ENCODE data around the gene ANKS3.
"Not testable (repeated sequence)": the region's sequence is repeated elsewhere in the genome, so short reads cannot be mapped to it uniquely, and the experiment has no call there.

ANKS3 gene

GRCh38 chr16:4747906-4748681, 14.0 kb upstream of the ANKS3 start:
- H3K27ac Mint-ChIP-seq: peak overlapping the region; percentile 50
- H3K4me3 Mint-ChIP-seq: peak overlapping the region; percentile 24
- DNase-seq (ENCODE audit: low spot score in 2 of 2) (no peak), ATAC-seq (ENCODE audit: low read depth) (no peak)
- no peaks in the 10 kb centered on the region for H3K9me3 Mint-ChIP-seq
- peaks cover under 1% of the 10 kb centered on the region for H3K36me3 Mint-ChIP-seq
- H3K4me1 Mint-ChIP-seq: peaks cover 11% of the 10 kb centered on the region
- H3K27me3 Mint-ChIP-seq: peaks cover 3% of the 10 kb centered on the region

GRCh38 chr16:4746991-4747574, 13.0 kb upstream of the ANKS3 start:
- H3K27me3 Mint-ChIP-seq: peaks cover 4% of the 10 kb centered on the region
- DNase-seq (ENCODE audit: low spot score in 2 of 2) (no peak), ATAC-seq (ENCODE audit: low read depth) (no peak)
- no peaks in the 10 kb centered on the region for H3K36me3 Mint-ChIP-seq
- H3K9me3 Mint-ChIP-seq: no peaks in the 10 kb centered on the region
- peaks cover 13% of the 10 kb centered on the region for H3K4me1 Mint-ChIP-seq
- H3K27ac Mint-ChIP-seq: no peak overlapping the region
- no peak overlapping the region for H3K4me3 Mint-ChIP-seq

- Mint-ChIP-seq H3K9me3 (no peaks in the 10 kb centered on the region), H3K4me3 (no peak overlapping the region), H3K36me3 (no peaks in the 10 kb centered on the region), H3K27me3 (peaks cover 4% of the 10 kb centered on the region), H3K27ac (no peak overlapping the region), H3K4me1 (peaks cover 13% of the 10 kb centered on the region)
- DNase-seq (ENCODE audit: low spot score in 2 of 2) (no peak), ATAC-seq (ENCODE audit: low read depth) (no peak)
Observed at GRCh38 chr16:4746215-4746614, 12.1 kb upstream of the ANKS3 start.

GRCh38 chr16:4745274-4745569, 11.2 kb upstream of the ANKS3 start:
- Mint-ChIP-seq H3K27me3 (peaks cover 4% of the 10 kb centered on the region), H3K27ac (no peak overlapping the region), H3K4me1 (peaks cover 13% of the 10 kb centered on the region), H3K4me3 (no peak overlapping the region), H3K9me3 (no peaks in the 10 kb centered on the region), H3K36me3 (no peaks in the 10 kb centered on the region)
- ATAC-seq (ENCODE audit: low read depth) (no peak), DNase-seq (ENCODE audit: low spot score in 2 of 2) (no peak)

- Mint-ChIP-seq H3K36me3 (no peaks in the 10 kb centered on the region), H3K27ac (no peak overlapping the region), H3K9me3 (no peaks in the 10 kb centered on the region), H3K4me1 (peaks cover 13% of the 10 kb centered on the region), H3K4me3 (no peak overlapping the region), H3K27me3 (peaks cover 4% of the 10 kb centered on the region)
- no peak for DNase-seq (ENCODE audit: low spot score in 2 of 2)
- peak; percentile 41 for ATAC-seq (ENCODE audit: low read depth)
Observed at GRCh38 chr16:4744555-4745273, 10.6 kb upstream of the ANKS3 start.

- H3K4me3 Mint-ChIP-seq: peak overlapping the region; percentile 67
- no peak for ATAC-seq (ENCODE audit: low read depth)
- no peak overlapping the region for H3K27ac Mint-ChIP-seq
- no peaks in the 10 kb centered on the region for H3K9me3 Mint-ChIP-seq
- DNase-seq (ENCODE audit: low spot score in 2 of 2): no peak
- H3K4me1 Mint-ChIP-seq: peaks cover 13% of the 10 kb centered on the region
- peaks cover 4% of the 10 kb centered on the region for H3K27me3 Mint-ChIP-seq
- no peaks in the 10 kb centered on the region for H3K36me3 Mint-ChIP-seq
Observed at GRCh38 chr16:4743226-4743878, 9.3 kb upstream of the ANKS3 start.

- not testable (repeated sequence) for H3K4me1 Mint-ChIP-seq; H3K9me3 Mint-ChIP-seq; H3K27ac Mint-ChIP-seq; ATAC-seq (ENCODE audit: low read depth); DNase-seq (ENCODE audit: low spot score in 2 of 2); H3K4me3 Mint-ChIP-seq; H3K27me3 Mint-ChIP-seq; H3K36me3 Mint-ChIP-seq
Observed at GRCh38 chr16:4738370-4738769, 4.3 kb upstream of the ANKS3 start.

- Mint-ChIP-seq H3K9me3 (no peaks in the 10 kb centered on the region), H3K36me3 (no peaks in the 10 kb centered on the region), H3K4me1 (peaks cover 10% of the 10 kb centered on the region), H3K27ac (no peak overlapping the region), H3K4me3 (no peak overlapping the region), H3K27me3 (peaks cover 6% of the 10 kb centered on the region)
- DNase-seq (ENCODE audit: low spot score in 2 of 2) (no peak), ATAC-seq (ENCODE audit: low read depth) (no peak)
Observed at GRCh38 chr16:4737545-4737944, 3.5 kb upstream of the ANKS3 start.

GRCh38 chr16:4736546-4736945, 2.5 kb upstream of the ANKS3 start:
- no peak overlapping the region for H3K27ac Mint-ChIP-seq
- DNase-seq (ENCODE audit: low spot score in 2 of 2) (no peak), ATAC-seq (ENCODE audit: low read depth) (no peak)
- H3K4me1 Mint-ChIP-seq: peaks cover 10% of the 10 kb centered on the region
- no peaks in the 10 kb centered on the region for H3K36me3 Mint-ChIP-seq
- H3K4me3 Mint-ChIP-seq: no peak overlapping the region
- no peaks in the 10 kb centered on the region for H3K9me3 Mint-ChIP-seq
- H3K27me3 Mint-ChIP-seq: peaks cover 6% of the 10 kb centered on the region

GRCh38 chr16:4734730-4735535, 862 bp upstream of the ANKS3 start:
- H3K9me3 Mint-ChIP-seq: no peaks in the 10 kb centered on the region
- H3K27ac Mint-ChIP-seq: peak overlapping the region; percentile 89
- peaks cover 2% of the 10 kb centered on the region for H3K36me3 Mint-ChIP-seq
- ATAC-seq (ENCODE audit: low read depth) (peak; percentile 78), DNase-seq (ENCODE audit: low spot score in 2 of 2) (peak; percentile 92)
- H3K4me3 Mint-ChIP-seq: peak overlapping the region; percentile 94
- H3K4me1 Mint-ChIP-seq: peaks cover 10% of the 10 kb centered on the region
- peaks cover 6% of the 10 kb centered on the region for H3K27me3 Mint-ChIP-seq

GRCh38 chr16:4733747-4734062, 366 bp downstream of the ANKS3 start:
- Mint-ChIP-seq H3K27ac (no peak overlapping the region), H3K4me3 (peak overlapping the region; percentile 94), H3K9me3 (no peaks in the 10 kb centered on the region), H3K4me1 (peaks cover 10% of the 10 kb centered on the region), H3K27me3 (peaks cover 6% of the 10 kb centered on the region), H3K36me3 (peaks cover 5% of the 10 kb centered on the region)
- peak; percentile 8 for ATAC-seq (ENCODE audit: low read depth)
- DNase-seq (ENCODE audit: low spot score in 2 of 2): no peak

GRCh38 chr16:4733211-4733742, 794 bp downstream of the ANKS3 start:
- H3K36me3 Mint-ChIP-seq: peaks cover 6% of the 10 kb centered on the region
- no peak overlapping the region for H3K27ac Mint-ChIP-seq

GRCh38 chr16:4729876-4730275, 4.2 kb downstream of the ANKS3 start:
- H3K4me3 Mint-ChIP-seq: no peak overlapping the region
- no peaks in the 10 kb centered on the region for H3K9me3 Mint-ChIP-seq
- H3K27me3 Mint-ChIP-seq: no peaks in the 10 kb centered on the region
- H3K4me1 Mint-ChIP-seq: peaks cover 5% of the 10 kb centered on the region
- H3K27ac Mint-ChIP-seq: no peak overlapping the region
- DNase-seq (ENCODE audit: low spot score in 2 of 2) (no peak), ATAC-seq (ENCODE audit: low read depth) (no peak)
- H3K36me3 Mint-ChIP-seq: peaks cover 9% of the 10 kb centered on the region

More at GRCh38 chr16:4733211-4733742, 794 bp downstream of the ANKS3 start:
- no peak for ATAC-seq (ENCODE audit: low read depth)
- DNase-seq (ENCODE audit: low spot score in 2 of 2): no peak
- H3K9me3 Mint-ChIP-seq: no peaks in the 10 kb centered on the region
- H3K27me3 Mint-ChIP-seq: peaks cover 6% of the 10 kb centered on the region
- H3K4me3 Mint-ChIP-seq: peak overlapping the region; percentile 94
- H3K4me1 Mint-ChIP-seq: peaks cover 10% of the 10 kb centered on the region
